NCI-H510A treated with DMSO at 0.1 percent for 48 hours (cell line): ENCODE measurements around the gene TP73.
A peak's percentile ranks its signal among the peaks of the same experiment; 100 is the strongest.

ENCODE experiments used
- DNase-seq: peaks from one replicate; lab custom pipeline; 2025; lab: John Stamatoyannopoulos, UW

The TP73 gene

GRCh38 chr1:3672971-3673361 is 20.6 kb downstream of the TP73 start:
- DNase-seq = no peak

GRCh38 chr1:3673381-3674099 is 21.2 kb downstream of the TP73 start:
- DNase-seq = no peak

DNA sequence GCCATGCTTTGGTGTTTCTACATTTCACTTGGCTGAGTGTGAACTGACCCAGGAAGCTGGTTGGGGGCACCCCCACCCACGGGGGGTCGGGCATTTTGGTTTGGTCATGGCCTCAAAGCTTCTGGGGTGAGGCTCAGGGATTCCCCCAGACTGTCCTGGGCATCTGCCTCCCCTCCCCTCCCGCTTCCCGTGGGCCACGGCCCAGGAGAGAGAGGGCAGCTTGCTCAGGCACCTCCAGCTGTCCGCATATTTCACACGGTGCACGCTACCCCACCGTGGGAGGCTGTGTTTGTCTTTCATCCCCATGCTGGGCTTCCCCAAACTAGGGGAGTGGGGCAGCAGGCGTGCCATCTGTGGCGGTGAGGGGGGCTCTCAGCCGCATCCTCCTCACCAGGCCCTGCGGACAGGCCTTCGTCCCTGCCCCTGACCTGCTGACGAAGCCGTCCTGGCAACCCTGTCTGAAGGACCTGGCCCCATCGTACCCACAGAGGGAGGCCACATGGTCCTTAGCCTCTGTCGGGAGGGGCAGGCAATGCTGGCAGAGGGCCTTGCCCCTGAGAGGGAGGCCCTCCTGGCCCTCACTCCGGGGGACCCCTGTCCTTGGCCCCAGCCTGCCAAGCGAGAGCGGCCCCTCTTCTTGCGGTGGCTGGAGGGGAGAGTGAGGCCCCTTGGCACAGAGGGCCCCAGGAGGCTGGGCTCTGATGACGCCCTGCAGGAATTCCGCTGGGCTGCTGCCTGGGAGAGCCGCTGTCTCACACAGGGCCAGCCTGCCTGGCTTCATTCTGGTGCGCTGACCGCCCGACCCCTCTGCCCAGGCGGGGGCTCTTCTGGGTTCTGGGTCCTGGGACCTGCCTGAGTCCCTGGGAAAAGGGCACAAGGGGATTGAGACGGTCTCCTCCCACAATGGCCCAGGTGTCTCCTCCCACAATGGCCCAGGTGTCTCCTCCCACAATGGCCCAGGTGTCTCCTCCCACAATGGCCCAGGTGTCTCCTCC is 22.1 kb downstream of the TP73 start:
- DNase-seq = no peak

DNA sequence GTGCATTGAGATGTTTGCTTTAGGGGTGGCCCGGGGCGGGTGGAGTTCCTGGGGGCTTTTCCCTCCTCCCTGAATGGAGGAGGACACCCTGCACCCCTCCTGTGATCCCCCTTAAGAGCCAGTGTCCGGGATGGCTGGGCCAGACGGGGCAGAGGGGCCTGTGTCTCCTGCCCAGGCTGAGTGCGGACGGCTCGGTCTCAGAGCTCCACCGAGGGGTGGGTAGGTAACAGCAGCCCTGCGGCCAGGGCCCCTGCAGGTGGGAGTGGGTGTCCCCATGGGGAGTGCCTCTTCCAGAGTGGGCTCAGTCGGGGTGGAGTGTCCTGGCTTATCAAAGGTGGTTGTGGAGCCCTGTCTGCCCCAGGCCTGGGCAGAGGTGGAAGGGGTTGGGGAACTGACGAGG is 23.1 kb downstream of the TP73 start:
- DNase-seq = no peak

- DNase-seq = no peak
Observed at GRCh38 chr1:3676581-3677470, 24.5 kb downstream of the TP73 start.

DNA sequence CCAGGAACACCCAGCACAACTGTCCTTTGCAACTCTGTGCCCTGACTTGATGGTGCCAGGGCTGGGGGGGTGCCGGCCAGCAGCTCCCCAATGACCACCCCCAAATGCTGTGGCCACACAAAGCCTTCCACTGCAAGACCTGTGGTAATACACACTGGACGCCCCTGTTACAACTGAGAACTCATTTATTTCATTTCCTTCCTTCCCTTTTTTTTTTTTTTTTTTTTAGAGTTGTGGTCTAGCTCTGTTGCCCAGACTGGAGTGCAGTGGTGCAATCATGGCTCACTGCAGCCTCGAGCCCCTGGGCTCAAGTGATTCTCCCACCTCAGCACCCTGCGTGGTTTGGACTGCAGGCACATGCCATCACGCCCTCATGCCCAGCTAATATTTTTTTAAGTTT is 25.2 kb downstream of the TP73 start:
- DNase-seq = no peak

GRCh38 chr1:3678361-3679097 is 26.2 kb downstream of the TP73 start:
- no peak for DNase-seq

- no peak for DNase-seq
Observed at GRCh38 chr1:3679098-3679555, 26.8 kb downstream of the TP73 start.

DNA sequence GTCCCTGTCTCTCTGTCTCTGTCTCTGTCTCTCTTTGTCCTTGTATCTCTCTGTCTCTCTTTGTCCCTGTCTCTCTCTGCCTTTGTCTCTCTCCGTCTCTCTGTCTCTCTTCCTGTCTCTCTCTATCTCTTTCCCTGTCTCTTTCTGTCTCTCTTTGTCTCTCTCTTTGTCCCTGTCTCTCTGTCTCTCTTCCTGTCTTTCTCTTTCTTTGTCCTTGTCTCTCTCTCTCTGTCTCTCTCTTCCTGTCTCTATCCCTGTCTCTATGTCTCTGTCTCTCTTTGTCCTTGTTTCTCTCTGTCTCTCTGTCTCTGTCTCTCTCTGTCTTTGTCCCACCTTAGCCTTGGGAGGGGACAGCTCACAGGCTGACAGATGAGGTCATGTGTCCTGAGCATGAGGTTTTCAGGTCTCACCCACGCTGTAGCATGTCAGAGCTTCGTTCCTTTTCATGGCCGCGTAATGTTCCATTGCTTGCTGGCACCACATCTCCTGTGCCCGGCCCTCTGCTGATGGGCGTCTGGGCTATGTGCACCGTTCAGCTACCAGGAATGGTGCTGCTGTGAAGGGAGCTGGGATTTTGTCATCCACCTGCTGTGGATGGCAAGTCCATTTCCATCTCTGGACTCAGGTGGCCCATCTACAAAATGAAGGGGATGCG is 27.6 kb downstream of the TP73 start:
- DNase-seq = no peak

GRCh38 chr1:3680488-3681230 is 28.3 kb downstream of the TP73 start:
- no peak for DNase-seq

- DNase-seq = no peak
Observed at GRCh38 chr1:3681231-3681897, 29.0 kb downstream of the TP73 start.

DNA sequence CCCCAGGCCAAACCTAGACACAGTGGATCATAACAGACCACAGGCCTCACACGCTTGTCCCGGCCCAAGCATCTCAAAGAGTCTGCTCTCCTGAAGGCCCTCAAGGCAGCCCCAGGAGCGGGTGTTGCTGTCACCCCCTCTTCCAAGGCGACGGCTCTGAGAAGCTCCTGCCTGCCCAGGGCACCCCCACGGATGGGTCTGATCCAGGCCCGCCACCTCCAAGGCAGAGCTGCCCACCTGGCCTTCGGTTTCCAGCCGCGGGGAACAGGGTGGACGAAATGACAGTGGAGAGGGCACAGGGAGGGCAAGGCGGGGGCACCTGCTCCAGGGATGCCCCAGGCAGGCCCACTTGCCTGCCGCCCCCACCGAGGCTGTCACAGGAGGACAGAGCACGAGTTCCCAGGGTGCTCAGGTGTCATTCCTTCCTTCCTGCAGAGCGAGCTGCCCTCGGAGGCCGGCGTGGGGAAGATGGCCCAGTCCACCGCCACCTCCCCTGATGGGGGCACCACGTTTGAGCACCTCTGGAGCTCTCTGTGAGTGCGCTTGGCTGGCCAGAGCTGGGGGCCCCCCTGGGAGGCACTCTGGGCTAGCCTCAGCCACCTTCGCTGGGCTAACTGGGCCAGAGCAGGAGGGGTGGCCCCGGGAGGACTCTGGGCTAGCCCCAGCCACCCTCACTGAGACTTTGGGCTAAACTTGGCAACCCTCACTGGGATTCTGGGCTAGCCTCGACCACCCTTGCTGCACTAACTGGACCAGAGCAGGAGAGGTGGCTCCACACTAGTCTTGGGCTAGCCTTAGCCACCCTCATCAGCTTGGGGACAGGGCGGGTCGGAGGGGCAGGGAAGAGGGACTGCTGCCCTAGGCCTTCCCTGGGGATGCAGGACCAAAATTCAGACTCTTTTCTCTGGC is 29.8 kb downstream of the TP73 start:
- no peak for DNase-seq

DNA sequence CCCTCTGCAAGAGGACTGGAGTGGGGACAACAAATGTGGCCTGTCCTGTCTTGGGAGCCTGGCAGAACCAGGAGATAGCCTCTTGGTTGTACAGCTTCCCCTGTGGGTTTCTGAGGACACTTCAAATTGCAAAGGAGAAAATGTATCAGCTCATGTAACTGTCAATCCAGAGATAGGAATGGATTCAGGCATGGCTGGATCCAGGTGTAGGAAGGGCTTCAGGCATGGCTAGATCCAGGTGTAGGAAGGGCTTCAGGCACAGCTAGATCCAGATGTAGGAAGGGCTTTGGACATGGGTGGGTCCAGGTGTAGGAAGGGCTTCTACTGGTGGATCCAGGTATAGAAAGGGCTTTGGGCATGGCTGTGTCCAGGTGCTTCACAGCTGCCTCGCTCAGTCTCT is 30.9 kb downstream of the TP73 start:
- no peak for DNase-seq

- DNase-seq = no peak
Observed at GRCh38 chr1:3683992-3684391, 31.7 kb downstream of the TP73 start.

DNA sequence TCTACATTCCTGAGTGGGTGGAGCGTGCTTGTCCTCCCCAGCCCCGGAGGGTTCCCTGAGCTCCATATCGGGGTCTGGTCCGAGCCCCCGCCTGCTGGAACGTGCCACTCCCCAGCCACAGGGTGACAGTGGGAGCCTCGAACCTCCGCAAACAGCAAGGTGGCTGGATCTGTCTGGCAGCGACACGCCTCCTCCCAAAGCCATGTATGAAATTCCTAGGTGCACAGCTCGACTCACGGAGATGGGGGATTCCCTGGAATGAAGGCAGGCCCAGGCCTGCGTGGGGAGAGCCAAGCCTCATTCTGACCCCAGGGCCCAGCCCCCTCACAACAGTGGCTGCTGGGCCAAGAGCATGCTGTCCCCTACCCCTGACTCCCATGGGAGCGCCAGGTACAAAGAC is 32.9 kb downstream of the TP73 start:
- no peak for DNase-seq

DNA sequence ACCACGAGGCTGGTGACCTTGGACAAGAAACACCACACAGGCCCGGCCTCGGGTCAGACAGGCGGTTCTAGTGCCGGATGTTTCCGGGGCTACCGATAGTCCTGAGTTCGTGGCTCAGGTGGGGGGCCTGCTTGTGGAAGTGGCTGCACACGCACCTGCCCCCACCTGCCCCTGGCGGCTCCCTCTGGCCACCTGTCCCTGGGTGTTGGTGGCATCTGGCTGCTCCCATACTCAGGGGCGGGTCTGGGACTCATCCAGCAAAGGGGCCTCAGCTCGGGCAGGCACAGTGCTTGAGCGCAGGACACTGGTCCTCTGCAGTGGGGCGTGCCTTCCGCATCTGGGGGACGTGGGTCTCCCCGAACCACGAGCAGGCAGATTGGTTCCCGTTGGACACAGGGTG is 33.6 kb downstream of the TP73 start:
- no peak for DNase-seq

DNA sequence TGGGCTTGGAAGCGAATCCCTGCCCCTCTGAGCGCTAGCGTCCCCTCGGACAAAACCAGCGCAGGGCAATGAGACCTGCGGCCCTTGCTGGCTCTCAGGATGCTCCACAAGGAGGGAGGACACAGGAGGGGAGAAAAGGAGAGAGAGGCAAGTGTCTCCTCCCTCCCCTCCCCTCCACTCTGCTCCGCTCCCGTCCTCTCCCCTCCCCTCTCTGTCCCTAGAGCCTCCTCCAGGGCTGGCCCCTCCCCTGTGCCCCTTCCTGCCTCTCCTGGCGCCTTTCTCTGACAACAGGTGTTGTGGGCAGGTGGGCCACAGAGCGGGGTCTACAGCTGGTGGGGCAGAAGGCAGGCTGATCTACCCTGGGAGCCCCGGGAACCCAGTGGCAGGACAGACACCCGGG is 35.2 kb downstream of the TP73 start:
- DNase-seq = peak; percentile 35

DNA sequence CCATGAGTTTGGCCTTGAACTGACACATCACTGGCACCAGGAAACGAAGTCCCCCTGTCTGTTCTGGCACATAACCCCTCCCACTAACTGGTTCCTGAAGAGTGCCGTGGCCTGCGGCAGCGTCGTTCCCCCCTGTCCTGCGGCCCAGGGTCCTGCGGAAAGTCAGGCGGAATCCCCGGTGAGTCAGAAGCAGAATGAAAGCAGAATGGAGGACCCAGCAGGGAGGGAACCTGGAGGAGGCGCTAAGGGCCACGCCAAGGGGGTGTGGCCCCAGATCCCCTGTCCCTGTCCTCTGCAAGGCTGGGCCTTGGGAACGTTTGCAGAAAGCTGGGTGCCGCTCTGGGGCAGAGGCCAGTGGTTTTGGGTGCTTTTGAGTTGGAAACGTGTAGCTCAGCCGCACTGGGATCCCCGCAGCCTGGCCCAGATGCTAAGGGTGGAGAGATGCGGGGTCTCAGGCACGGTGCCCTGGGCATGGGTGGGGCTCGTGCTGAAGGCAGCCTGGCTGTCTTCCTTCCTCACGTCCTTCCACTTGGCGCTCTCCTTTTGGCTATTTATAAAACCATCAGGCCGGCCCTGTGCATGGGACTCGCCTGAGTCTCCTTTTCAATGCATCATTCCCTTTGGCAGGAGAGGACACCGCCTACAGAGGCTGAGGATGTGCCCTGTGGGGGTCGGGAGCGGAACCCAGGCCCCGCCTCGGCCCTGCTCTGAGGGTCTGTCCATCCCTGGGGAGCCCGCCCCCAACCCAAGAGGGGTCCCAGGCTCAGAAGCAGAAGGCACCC is 36.2 kb downstream of the TP73 start:
- DNase-seq = no peak
